HG03139 (cell line): Measurements from ENCODE around the gene BANP.

Experiments used
- ATAC-seq: cut with Tn5 transposase; IDR thresholded peaks from one replicate; pipeline ENCODE4 v1.9.1; 2021; ENCODE audit not compliant: unreplicated experiment

Gene BANP

GRCh38 chr16:87948735-87949070, 2.5 kb upstream of the BANP start:
- no peak for ATAC-seq

DNA sequence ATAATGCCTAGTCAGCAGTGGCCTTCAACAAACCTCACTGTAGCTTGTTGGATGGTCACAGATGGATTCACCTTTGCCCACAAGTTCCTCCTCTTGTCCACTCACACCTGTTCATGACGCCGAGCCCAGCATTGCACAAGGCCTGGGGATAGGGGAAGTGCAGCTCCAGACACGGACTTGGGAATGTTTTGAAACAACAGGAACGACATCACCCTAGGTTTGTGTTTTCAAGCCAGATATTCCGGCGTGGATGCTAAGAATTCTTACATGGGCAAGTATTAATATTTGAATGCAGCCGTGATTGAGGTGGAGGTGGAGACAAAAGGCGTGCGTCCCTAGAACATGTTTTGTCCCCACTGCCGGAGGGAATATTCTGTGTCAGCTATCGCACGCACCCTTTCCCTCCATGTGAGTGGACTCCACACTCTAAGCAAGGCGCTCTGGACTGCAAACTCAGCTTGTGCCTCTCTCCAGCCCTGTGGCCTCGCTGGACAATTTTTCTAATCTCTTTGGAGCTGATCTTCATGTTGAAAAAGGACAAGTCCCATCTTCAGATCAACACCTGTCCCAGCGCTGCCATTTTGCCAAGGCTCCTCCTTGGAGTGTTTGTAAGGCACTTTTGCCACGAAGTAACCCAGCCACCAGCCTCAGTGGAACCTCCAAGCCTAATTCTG, 2.0 kb upstream of the BANP start:
- no peak for ATAC-seq

GRCh38 chr16:87951552-87952538, 611 bp downstream of the BANP start:
- peak; percentile 6 for ATAC-seq

DNA sequence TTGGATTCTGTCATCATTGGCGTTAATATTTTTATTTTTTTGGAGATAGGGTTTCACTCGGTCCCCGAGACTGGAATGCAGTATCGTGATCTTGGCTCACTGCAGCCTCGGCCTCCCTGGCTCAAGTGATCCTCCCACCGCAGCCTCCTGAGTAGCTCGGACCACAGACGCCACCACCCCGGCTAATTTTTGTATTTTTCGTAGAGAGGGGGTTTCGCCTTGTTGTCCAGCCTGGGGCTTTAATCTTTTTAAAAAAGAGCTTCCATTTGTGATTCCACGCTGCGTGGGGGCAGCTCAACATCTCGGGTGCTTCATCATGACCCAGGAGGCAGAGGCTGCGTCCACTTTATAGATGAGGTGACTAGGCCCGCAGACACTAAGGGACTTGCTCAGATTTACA, 1.5 kb downstream of the BANP start:
- ATAC-seq = no peak

GRCh38 chr16:87953308-87954215, 2.3 kb downstream of the BANP start:
- no peak for ATAC-seq

GRCh38 chr16:87954361-87954760, 3.1 kb downstream of the BANP start:
- ATAC-seq = no peak

DNA sequence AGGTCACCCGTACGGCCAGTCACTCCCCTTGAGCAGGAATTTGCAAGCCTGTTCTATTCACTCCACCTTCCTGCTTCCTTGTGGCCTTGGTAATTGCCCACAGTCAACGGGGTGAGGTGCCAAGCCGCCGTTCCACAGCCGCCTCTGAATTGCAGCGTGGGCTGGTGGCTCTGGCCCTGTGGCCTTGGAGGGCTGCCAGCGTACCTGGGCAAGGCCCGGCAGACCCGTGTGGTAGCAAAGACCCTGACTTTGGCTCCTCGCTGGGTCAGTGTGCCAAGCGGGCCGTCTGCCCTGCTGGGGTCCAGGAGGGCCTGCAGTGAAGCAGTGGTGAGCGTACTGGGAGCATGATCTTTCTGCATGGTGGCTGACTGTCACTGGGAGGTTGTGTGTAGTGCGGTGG, 3.6 kb downstream of the BANP start:
- ATAC-seq = no peak

DNA sequence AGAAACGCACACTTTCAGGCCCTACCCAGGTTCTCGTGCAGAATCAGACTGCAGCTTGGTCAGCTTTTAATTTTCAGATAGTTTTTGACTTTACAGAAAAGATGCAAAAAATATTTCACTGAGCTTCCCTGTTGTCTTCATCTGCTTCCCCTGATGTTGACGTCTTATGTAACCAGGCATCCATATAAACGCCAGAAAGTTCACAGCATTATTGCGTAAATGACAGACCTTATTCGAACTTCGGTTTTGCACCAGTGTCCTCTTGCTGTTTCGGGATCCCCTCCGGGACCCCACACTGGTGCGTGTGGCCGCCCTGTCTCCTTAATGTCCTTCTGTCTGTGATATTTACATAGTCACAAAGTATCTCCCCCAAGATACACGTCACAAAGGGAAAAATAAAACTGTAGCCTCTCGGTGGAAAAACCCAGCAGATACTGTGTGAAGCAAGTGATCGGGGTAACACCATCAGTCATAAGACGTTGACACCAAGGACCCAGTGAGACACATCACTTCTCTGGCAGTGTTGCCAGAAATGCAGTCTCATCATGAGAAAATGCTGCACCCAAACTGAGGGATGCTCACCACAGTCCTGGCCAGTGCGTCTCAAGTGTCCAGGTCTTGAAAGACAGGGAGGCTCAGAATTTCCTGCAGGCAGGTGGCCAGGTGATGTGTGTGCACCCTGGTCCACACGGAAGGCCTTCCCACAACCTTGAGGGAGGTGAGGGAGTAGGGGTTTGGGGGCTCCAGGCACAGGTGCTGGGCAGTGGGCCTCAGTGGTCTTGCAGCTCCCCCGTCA, 4.3 kb downstream of the BANP start:
- no peak for ATAC-seq

DNA sequence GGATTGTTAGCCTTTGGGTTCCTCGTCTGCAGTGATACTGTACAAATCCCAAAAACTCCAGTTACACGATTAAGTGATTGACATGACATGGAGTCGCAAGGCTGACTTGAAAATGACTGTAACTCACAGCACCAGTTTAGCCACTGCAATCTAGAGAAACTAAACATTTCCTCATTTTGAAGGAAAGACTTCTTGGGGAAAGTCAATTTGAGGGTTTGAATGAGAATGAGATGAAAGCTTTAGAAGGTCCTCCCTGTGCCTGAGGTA, 4.8 kb downstream of the BANP start:
- ATAC-seq = no peak

DNA sequence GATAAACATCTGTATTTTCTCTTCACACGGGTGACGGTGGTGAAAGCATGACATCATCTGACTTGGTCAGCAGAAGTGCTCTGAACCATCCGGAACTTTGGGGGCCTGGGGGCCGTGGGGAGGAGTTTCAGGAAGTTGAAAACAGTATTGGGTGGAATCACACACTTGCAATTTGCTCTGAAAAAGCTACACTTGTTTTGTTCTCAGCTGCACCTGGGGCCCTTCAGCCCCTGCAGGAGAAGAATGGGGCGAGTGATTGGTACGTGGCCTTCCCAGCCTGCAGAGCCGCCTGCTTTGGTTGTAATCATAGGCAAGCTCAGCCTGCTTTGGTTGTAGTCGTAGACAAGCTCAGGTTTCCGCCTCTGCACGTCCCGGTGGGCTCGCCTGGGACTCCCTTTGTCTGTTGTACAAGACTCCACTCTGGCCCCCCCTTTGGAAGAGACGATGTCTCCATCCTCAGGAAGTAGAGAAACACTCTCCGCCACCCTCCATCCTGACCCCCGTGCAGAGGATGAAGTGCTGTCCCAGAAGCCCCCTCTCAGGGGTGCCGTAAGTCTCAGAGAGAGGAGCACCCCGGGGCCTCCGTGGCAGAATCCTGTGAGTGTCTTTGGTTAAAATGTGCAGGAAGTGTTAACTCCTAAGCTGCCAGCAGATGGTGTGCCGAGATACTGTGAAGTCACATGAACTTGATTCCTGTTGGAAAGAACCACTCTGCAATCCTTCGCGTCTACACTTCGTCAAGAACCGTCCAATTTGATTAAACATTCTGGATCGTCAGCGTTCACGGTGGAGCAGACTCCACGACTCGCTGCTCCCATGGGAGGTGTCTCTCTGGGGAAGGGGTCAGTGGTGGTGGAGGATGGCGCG, 5.4 kb downstream of the BANP start:
- ATAC-seq = peak; percentile 35

DNA sequence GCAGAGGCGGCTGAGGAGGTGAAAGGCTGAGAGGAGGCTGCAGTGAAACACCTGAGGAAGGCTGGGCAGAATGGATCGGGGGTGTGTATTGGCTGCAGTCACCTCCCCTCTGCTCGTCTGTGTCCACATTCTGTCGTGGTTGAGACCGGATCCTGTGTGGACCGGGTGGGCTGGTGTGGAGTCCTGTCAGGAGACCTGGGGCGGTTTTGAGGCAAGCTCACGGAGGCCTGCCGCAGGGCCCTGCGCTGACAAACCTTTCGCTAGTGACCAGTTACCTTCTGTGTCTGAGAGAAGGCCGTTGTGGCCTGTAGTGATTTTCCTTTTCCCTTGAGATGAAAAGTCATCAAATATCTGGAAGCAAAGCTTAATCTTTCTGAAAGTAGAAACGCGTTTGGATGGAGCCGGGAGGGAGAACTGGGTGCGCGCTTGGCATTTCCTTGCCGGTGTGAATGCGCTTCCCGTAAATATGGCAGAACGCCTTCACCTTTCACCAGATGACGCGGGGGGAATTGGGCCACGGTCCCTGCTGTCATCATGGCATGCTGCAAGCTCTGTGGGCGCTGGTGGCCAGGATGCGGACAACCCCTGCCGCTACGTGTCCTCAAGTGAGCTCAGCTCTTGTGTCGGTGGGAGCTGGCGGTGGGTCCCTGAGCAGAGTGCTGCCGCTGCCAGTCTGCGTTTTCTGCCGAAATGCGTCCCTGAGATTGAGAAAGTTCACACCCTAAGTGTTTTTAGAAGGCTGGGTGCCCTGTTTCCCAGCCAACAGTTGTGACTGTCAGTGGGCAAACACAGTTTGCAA, 6.3 kb downstream of the BANP start:
- ATAC-seq = no peak

- no peak for ATAC-seq
These were observed 7.4 kb downstream of the BANP start for GRCh38 chr16:87958632-87959031.

DNA sequence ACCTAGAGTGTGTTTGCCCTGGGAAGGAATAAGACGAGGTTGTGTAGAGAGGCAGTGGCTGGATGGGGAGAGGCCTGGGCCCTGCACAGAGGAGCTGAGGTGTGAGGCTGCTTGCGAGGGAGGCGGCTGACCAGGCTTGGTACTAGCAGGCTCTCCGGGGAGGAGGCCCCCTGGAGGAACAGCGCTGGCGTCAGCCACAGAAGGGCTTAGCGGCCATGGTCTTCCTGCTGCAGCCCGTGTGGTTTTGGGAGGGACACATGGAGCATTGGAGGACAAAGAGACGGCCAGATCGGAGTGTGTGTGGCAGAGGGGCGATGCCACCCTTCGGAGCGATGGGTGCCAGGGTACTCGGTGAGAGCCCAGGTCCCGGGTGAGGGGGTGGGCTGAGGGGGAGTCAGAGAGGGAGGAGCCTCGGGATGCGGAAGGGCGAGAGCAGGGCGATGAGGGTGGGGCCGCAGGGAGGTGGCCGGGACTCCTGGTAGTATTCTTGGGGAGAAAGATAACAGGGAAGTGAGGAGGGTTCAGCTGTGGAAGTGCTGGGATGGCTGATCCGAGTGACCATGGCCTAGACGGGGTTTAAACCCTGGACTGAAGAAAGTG, 8.3 kb downstream of the BANP start:
- no peak for ATAC-seq

GRCh38 chr16:87960296-87960695, 9.1 kb downstream of the BANP start:
- ATAC-seq = no peak

GRCh38 chr16:87960852-87961251, 9.6 kb downstream of the BANP start:
- no peak for ATAC-seq

DNA sequence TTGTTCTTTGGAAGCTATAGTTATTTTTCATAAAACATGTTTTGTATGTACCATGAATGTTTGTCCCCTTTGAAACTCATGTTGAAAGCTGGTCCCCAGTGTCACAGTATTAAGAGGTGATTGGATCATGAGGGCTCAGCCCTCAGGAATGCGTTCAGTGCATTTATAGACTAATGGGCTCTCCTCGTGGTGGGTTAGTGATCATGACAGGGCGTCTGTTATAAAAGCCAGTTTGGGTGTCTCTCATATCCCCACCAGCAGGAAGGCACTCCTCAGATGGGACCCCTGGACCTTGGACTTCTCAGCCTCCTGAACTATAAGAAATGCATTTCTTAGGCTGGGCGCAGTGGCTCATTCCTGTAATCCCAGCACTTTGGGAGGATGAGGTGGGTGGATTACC, 10.4 kb downstream of the BANP start:
- ATAC-seq = no peak

DNA sequence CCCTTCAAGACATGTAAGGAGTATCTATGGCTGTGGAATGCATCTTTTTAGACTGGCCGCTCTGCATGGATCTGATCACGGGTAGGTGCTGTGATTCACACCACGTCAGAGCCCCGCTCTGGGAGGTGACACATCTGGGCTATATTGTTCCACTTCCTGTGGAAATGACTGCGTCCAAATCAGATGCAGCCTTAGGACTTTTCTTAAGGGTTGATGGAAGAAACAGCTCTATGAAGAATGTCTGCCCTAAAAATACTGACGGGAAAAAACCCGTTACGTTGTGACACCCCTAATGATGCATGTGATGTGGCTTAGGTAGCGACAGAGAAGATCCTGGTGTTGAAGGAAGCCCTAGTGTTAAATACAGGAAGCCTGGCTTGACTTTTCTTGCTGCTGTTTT, 12.2 kb downstream of the BANP start:
- no peak for ATAC-seq

DNA sequence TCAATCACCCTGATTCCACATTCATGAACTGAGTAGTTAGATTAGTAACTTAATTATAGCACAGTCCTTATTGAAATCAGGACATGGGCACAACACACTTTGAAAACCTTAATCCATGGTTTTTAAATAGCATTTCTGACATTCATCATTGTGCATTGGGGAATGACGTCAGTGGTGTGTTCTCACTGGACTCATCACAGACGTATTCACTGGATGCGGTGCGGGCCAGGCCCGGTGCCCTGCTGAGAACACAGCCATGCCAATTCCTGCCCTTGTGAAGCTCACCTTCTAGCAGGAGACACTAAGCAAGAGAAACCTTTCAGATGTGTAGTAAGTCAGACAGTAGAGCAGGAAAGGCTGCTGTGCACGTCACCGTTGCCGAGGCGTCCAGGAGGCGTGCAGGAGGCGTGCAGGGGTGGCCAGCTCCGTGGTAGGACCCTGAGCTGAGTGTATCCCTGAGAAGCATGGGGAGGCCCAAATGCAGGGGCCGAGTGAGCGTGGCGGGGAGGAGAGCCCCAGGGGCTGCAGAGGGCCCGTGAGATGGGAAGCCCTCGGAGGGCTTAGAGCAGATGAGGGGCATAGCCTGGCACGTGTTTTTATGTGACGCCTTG, 12.9 kb downstream of the BANP start:
- ATAC-seq = no peak
